SK-N-SH (cell line): Measurements from ENCODE around the gene SMKR1.

Source experiments
- CTCF ChIP-seq: fragments of 200-600 bp; sonication (generic); IDR thresholded peaks from 2 replicates; pipeline ENCODE4 v1.6.1; 2017; ENCODE audit warnings: antibody characterized with exemption, mild to moderate bottlenecking, moderate library complexity
- ELF1 ChIP-seq: IDR thresholded peaks from 2 replicates; pipeline ENCODE4 v1.4.0; 2012
- EZH2phosphoT487 ChIP-seq: fragments of 200-600 bp; sonication (generic); IDR thresholded peaks from 2 replicates; pipeline ENCODE4 v1.6.1; 2017; ENCODE audit warnings: low read depth, mixed run types, mild to moderate bottlenecking, antibody characterized with exemption, moderate library complexity, borderline replicate concordance
- GATA2 ChIP-seq: sonication (generic); formaldehyde crosslinking; IDR thresholded peaks from 2 replicates; pipeline ENCODE4 v1.5.0; 2020; ENCODE audit warnings: mild to moderate bottlenecking, missing genetic modification reagents
- JUND ChIP-seq: IDR thresholded peaks from 2 replicates; pipeline ENCODE4 v1.4.0; 2012
- MXI1 ChIP-seq: IDR thresholded peaks from 2 replicates; pipeline ENCODE4 v1.6.1; 2012; ENCODE audit warnings: mild to moderate bottlenecking, low read depth, low read length, improper control_type of control experiment
- POLR2AphosphoS5 ChIP-seq: IDR thresholded peaks from 2 replicates; pipeline ENCODE4 v1.6.1; 2012; ENCODE audit warnings: low read depth, low read length
- RAD21 ChIP-seq: IDR thresholded peaks from 2 replicates; pipeline ENCODE4 v1.6.1; 2012; ENCODE audit warnings: mild to moderate bottlenecking, low read length
- REST ChIP-seq: IDR thresholded peaks from 2 replicates; pipeline ENCODE4 v1.6.1; 2012; ENCODE audit warnings: mild to moderate bottlenecking, low read depth, low read length, moderate library complexity
- SMC3 ChIP-seq: IDR thresholded peaks from 2 replicates; pipeline ENCODE4 v1.6.1; 2012; ENCODE audit warnings: low read depth, low read length, improper control_type of control experiment
- TAF1 ChIP-seq: IDR thresholded peaks from 2 replicates; pipeline ENCODE4 v1.6.1; 2012; ENCODE audit warnings: low read depth, mild to moderate bottlenecking, low read length, moderate library complexity, borderline replicate concordance
- USF2 ChIP-seq: fragments of 150-350 bp; IDR thresholded peaks from 2 replicates; pipeline ENCODE4 v1.6.1; 2017; ENCODE audit warnings: antibody characterized with exemption, low read length, low read depth, borderline replicate concordance

GRCh38 chr7:129544700-129545099, 42.4 kb downstream of the SMKR1 start:
- TF ChIP-seq EZH2phosphoT487 (no peak), TAF1 (no peak), USF2 (no peak), JUND (no peak), CTCF (no peak), REST (no peak), MXI1 (no peak), ELF1 (no peak), RAD21 (no peak), GATA2 (no peak), POLR2AphosphoS5 (no peak), SMC3 (no peak)
